MCF 10A (cell line): Measurements from ENCODE around the gene MTERF4. TPM values are rescaled to one million over a fixed set of nuclear protein-coding genes. Genes with fewer than 3 reads are reported as not detected.

Source experiments
- BruUV-seq: library from RNA; stranded (reverse); fragments of 400-500 nt; replicated peaks from 2 replicates; lab custom pipeline; 2021; lab: Mats Ljungman, UMichigan
- CTCF ChIA-PET: fragments of 300-600 bp; sonication (Branson Sonifier 250); formaldehyde crosslinking; extraction: SDS; loops from one replicate; lab custom pipeline; 2021; ENCODE audit warnings: antibody characterized with exemption, inconsistent platforms; lab: Yijun Ruan, JAX
- POLR2A ChIA-PET: fragments of 300-600, 350-650 bp; sonication (Branson Sonifier 250); formaldehyde crosslinking; extraction: SDS; loops from one replicate; lab custom pipeline; 2020; ENCODE audit warnings: antibody characterized with exemption, inconsistent platforms; lab: Yijun Ruan, JAX
- DNase-seq: peaks from one replicate; pipeline ENCODE4 v3.0.0-alpha.2; 2018; ENCODE audit not compliant: unreplicated experiment
- H3K27ac Mint-ChIP-seq: one replicate; pipeline ENCODE4 v1.8.0; 2022; ENCODE audit warnings: mild to moderate bottlenecking, low read depth, mixed read lengths; ENCODE audit not compliant: unreplicated experiment
- H3K27me3 Mint-ChIP-seq: one replicate; pipeline ENCODE4 v1.8.0; 2022; ENCODE audit warnings: mixed read lengths; ENCODE audit not compliant: insufficient read depth, unreplicated experiment
- H3K36me3 Mint-ChIP-seq: one replicate; pipeline ENCODE4 v1.8.0; 2022; ENCODE audit warnings: mild to moderate bottlenecking, moderate library complexity, mixed read lengths; ENCODE audit not compliant: insufficient read depth, unreplicated experiment
- H3K4me1 Mint-ChIP-seq: one replicate; pipeline ENCODE4 v1.8.0; 2022; ENCODE audit warnings: mixed read lengths; ENCODE audit not compliant: insufficient read depth, unreplicated experiment
- H3K4me3 Mint-ChIP-seq: one replicate; pipeline ENCODE4 v1.8.0; 2022; ENCODE audit warnings: mild to moderate bottlenecking, moderate library complexity, mixed read lengths; ENCODE audit not compliant: unreplicated experiment
- H3K9me3 Mint-ChIP-seq: one replicate; pipeline ENCODE4 v1.8.0; 2022; ENCODE audit warnings: mixed read lengths; ENCODE audit not compliant: unreplicated experiment
- intact Hi-C: fragments of 100-400 bp; cut with micrococcal nuclease; formaldehyde crosslinking; loops from 2 replicates; pipeline ENCODE4 v1.14.1; 2022
- total RNA-seq: library from RNA; stranded (reverse); gene quantifications from 2 replicates; pipeline ENCODE4 v1.2.3, GENCODE V29; 2022
- TF ChIP-seq, protein P1 (sequence below): fragments of 200-600 bp; IDR thresholded peaks from one replicate; pipeline ENCODE4 v1.8.0; 2022; ENCODE audit warnings: antibody characterized with exemption, mild to moderate bottlenecking; ENCODE audit not compliant: unreplicated experiment

Gene MTERF4
- total RNA-seq, 1 experiment from 2014 or later = 29.9 TPM

- TF ChIP-seq, protein P1, sequence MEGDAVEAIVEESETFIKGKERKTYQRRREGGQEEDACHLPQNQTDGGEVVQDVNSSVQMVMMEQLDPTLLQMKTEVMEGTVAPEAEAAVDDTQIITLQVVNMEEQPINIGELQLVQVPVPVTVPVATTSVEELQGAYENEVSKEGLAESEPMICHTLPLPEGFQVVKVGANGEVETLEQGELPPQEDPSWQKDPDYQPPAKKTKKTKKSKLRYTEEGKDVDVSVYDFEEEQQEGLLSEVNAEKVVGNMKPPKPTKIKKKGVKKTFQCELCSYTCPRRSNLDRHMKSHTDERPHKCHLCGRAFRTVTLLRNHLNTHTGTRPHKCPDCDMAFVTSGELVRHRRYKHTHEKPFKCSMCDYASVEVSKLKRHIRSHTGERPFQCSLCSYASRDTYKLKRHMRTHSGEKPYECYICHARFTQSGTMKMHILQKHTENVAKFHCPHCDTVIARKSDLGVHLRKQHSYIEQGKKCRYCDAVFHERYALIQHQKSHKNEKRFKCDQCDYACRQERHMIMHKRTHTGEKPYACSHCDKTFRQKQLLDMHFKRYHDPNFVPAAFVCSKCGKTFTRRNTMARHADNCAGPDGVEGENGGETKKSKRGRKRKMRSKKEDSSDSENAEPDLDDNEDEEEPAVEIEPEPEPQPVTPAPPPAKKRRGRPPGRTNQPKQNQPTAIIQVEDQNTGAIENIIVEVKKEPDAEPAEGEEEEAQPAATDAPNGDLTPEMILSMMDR = no peak
- POLR2A ChIA-PET = interaction anchor here (0.9 kb wide), 1 partner anchor 9 kb away, joined by 3 read pairs; no protein-coding TSS in a partner anchor
- intact Hi-C loops = no loop called here
Measured at GRCh38 chr2:241073166-241074064, 28.7 kb downstream of the MTERF4 start.

DNA sequence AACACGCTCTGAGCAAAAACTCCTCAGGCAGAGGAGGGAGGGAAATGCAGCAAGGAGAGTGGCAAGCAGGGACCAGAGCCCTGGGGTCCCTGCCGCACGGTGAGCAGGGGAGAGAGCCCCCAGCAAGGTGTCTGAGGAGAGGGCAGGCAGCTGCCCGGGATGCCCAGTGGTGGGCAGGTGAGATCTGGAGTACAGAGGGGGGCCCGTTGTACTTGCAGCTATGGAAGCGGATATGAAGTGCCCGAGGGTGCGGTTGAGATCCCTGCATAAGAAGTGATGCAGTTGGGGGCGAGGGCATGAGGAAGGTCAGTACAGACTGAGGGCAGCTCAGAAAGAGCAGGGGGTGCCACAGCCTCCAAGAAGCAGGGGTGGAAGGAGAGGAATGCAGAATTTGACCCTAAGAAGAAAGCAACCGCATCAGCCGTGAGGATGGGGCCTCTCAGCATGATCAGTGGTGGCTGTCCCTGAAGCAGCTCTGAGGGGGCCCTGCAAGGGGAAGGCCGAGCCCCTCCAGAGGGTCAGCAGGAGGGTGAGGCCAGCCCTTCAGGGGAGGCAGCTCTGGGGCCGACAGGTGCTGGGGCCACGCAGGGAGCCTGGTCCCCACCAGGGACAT, 29.4 kb downstream of the MTERF4 start:
- Mint-ChIP-seq H3K36me3 (peaks cover 14% of the 10 kb centered on the region), H3K4me1 (no peaks in the 10 kb centered on the region), H3K4me3 (no peak overlapping the region), H3K27ac (no peak overlapping the region), H3K9me3 (no peaks in the 10 kb centered on the region), H3K27me3 (no peaks in the 10 kb centered on the region)
- TF ChIP-seq, protein P1 = no peak
- CTCF ChIA-PET = interaction anchor here (1.2 kb wide), 1 partner anchor 221 kb away, joined by 3 read pairs; no protein-coding TSS in a partner anchor
- intact Hi-C loops = no loop called here
- no peak for DNase-seq
- POLR2A ChIA-PET = interaction anchor here (0.9 kb wide), 1 partner anchor 9 kb away, joined by 3 read pairs; no protein-coding TSS in a partner anchor
- no TSS peak for BruUV-seq

More at GRCh38 chr2:241073166-241074064, 28.7 kb downstream of the MTERF4 start:
- H3K36me3 Mint-ChIP-seq = peaks cover 14% of the 10 kb centered on the region
- H3K4me3 Mint-ChIP-seq = no peak overlapping the region
- H3K4me1 Mint-ChIP-seq = no peaks in the 10 kb centered on the region
- BruUV-seq = no TSS peak
- DNase-seq = no peak
- no peak overlapping the region for H3K27ac Mint-ChIP-seq
- H3K9me3 Mint-ChIP-seq = no peaks in the 10 kb centered on the region
- CTCF ChIA-PET = interaction anchor here (1.2 kb wide), 1 partner anchor 222 kb away, joined by 3 read pairs; no protein-coding TSS in a partner anchor
- H3K27me3 Mint-ChIP-seq = no peaks in the 10 kb centered on the region

GRCh38 chr2:241072151-241072550, 29.9 kb downstream of the MTERF4 start:
- Mint-ChIP-seq H3K9me3 (no peaks in the 10 kb centered on the region), H3K27me3 (no peaks in the 10 kb centered on the region), H3K27ac (no peak overlapping the region), H3K36me3 (peaks cover 10% of the 10 kb centered on the region), H3K4me3 (no peak overlapping the region), H3K4me1 (no peaks in the 10 kb centered on the region)
- CTCF ChIA-PET = interaction anchor here (0.6 to 1.2 kb wide), 2 partner anchors 221 to 243 kb away, joined by 3 read pairs; no protein-coding TSS in a partner anchor
- intact Hi-C loops = no loop called here
- no peak for DNase-seq
- TF ChIP-seq, protein P1 = no peak
- POLR2A ChIA-PET = no interaction called here
- no TSS peak for BruUV-seq

DNA sequence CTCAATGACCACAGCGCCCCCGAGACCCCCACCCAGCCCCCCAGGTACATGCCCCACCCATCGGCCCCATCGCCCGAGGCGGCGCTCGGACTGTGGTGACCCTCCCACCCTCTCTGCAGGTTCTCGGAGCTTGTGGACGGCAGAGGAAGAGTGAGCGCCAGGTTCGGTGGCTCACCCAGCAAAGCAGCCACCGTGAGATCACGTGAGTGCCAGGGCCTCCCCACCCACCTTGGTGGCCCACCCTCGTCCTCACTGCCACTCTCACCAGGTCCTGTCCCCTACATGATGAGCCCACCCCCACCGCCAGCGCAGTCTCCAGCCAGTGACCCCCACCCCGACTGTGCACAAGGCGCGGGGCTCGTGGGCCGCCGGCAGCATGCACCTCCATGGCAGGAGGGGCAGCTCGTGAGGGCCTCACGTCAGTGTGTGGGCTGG, 30.4 kb downstream of the MTERF4 start:
- intact Hi-C loops = no loop called here
- POLR2A ChIA-PET = no interaction called here
- Mint-ChIP-seq H3K4me3 (no peak overlapping the region), H3K4me1 (no peaks in the 10 kb centered on the region), H3K27ac (no peak overlapping the region), H3K9me3 (no peaks in the 10 kb centered on the region), H3K36me3 (peaks cover 10% of the 10 kb centered on the region), H3K27me3 (no peaks in the 10 kb centered on the region)
- TF ChIP-seq, protein P1 = no peak
- CTCF ChIA-PET = interaction anchor here (0.6 kb wide), 1 partner anchor 243 kb away, joined by 3 read pairs; no protein-coding TSS in a partner anchor
- no TSS peak for BruUV-seq
- DNase-seq = no peak
